Heart right ventricle (tissue), 16 donors: ENCODE measurements around the gene ZFAND3. TPM values are rescaled to one million over a fixed set of nuclear protein-coding genes. Genes with fewer than 3 reads are reported as not detected.
"Not testable (repeated sequence)": the region's sequence is repeated elsewhere in the genome, so short reads cannot be mapped to it uniquely, and the experiment has no call there.

Experiments
- ATAC-seq, 8 donors: fragments of 200-7000 bp; cut with Tn5 transposase; one replicate each; pipeline ENCODE4 v1.9.1; 2020; ENCODE audit warnings: mild to moderate bottlenecking in 8 of 8, moderate library complexity in 8 of 8, moderate number of reproducible peaks in 1 of 8
- DNase-seq, 2 donors: peaks; one replicate each; pipeline ENCODE4 v3.0.0-alpha.2; 2020
- H3K27ac ChIP-seq, 10 donors: fragments of 200-600 bp; sonication (generic) in 2 of 10; one replicate each; pipeline versions ENCODE4 v1.5.0 to v1.8.0; 2020 to 2022; ENCODE audit warnings: mild to moderate bottlenecking in 3 of 10
- H3K27me3 ChIP-seq, 7 donors: fragments of 200-600 bp; one replicate each; pipeline ENCODE4 v1.8.0; 2021 to 2022; ENCODE audit warnings: mild to moderate bottlenecking in 2 of 7
- H3K36me3 ChIP-seq, 9 donors: fragments of 200-600 bp; sonication (generic) in 1 of 9; one replicate each; pipeline versions ENCODE4 v1.5.0 to v1.8.0; 2020 to 2022; ENCODE audit warnings: mild to moderate bottlenecking in 2 of 9
- H3K4me1 ChIP-seq, 9 donors: fragments of 200-600 bp; sonication (generic) in 1 of 9; one replicate each; pipeline versions ENCODE4 v1.5.0 to v1.8.0; 2020 to 2022; ENCODE audit warnings: mild to moderate bottlenecking in 4 of 9
- H3K4me3 ChIP-seq, 10 donors: fragments of 200-600 bp; sonication (generic) in 2 of 10; one replicate each; pipeline versions ENCODE4 v1.5.0 to v1.8.0; 2020 to 2022; ENCODE audit warnings: mild to moderate bottlenecking in 7 of 10, moderate library complexity in 2 of 10
- H3K9me3 ChIP-seq, 11 donors: fragments of 200-600 bp in 10 of 11; sonication (generic) in 2 of 11; one replicate each; pipeline versions ENCODE4 v1.5.0 to v1.8.0; 2013 to 2022; ENCODE audit warnings: mild to moderate bottlenecking in 2 of 11, control low read depth in 1 of 11, moderate library complexity in 1 of 11
- WGBS, 2 donors: extraction: QIAGEN DNeasy Blood & Tissue Kit; methylation state at CpG; one replicate each; pipeline ENCODE4 v1.1.7; 2013; ENCODE audit warnings: inconsistent platforms in 1 of 2; 5-methylcytosine and 5-hydroxymethylcytosine counted together
- intact Hi-C, 10 donors: fragments of 100-400 bp; cut with DNase I; formaldehyde crosslinking; loops; one replicate each; pipeline versions ENCODE4 v1.11.1 to v1.14.2; 2022
- polyA plus RNA-seq, 2 donors: library from polyadenylated mRNA; stranded (reverse); fragments of 200-250 nt; gene quantifications; one replicate each; pipeline ENCODE4 v1.2.3, GENCODE V29; 2013
- total RNA-seq, 10 donors: library from RNA; stranded (reverse); fragmentation: NEBNext Ultra II Directional in 3 of 10; extraction: Animal tissue kit (Norgen Biotek cat#: 25700) in 3 of 10; gene quantifications; one replicate each; pipeline versions ENCODE4 v1.2.1 to v1.2.4, GENCODE V29; 2021 to 2023
- TF ChIP-seq, protein P1 (sequence below), 9 donors: fragments of 200-600 bp; sonication (generic) in 2 of 9; IDR thresholded peaks; one replicate each; pipeline versions ENCODE4 v1.5.0 to v1.8.0; 2021 to 2022; ENCODE audit warnings: antibody characterized with exemption in 9 of 9, mild to moderate bottlenecking in 5 of 9, moderate library complexity in 1 of 9
- donor health status: Arrhythmogenic right ventricular cardiomyopathy.
- donor health status: ischemic (EF 13 %, LVEDD 7.1; RV severe dilation, severe dysfunction).
- donor health status: healthy with polysubstance abuse.
- donor health status: DM: no; HTN: yes; CAD: no.
- donor health status: DM: no; HTN: no; CAD: no.
- donor health status: ischemic (EF 25% LVEDD 6.9; RV normal size, moderate dysfunction).
- donor health status: ischemic (EF 25% LVEDD 5.7; RV mildly dilated, moderate dysfunction).
- donor health status: healthy.
- donor health status: DM: yes; HTN: yes; CAD: no.
- donor health status: Ischemic cardiomyopathy.
- donor health status: ischemic (EF 35%, LVEDD 5.7; RV mildly dilated, moderate dysfunction).
- donor health status: nonischemic (EF 11% LVEDD 7.7; RV severe dilation, severe dysfunction).
- donor health status: DM: yes; HTN: yes; CAD: no.
- donor health status: PGD.
- donor health status: ischemic (EF 29% LVEDD 5.4; RV normal size, mild dysfunction).
- donor health status: nonischemic (EF 23%, LVEDD 6.1; RV moderate dilation, normal function).

ZFAND3 gene
- total and polyA plus RNA-seq, 12 donors = 24.4 to 123 (median 105) TPM

DNA sequence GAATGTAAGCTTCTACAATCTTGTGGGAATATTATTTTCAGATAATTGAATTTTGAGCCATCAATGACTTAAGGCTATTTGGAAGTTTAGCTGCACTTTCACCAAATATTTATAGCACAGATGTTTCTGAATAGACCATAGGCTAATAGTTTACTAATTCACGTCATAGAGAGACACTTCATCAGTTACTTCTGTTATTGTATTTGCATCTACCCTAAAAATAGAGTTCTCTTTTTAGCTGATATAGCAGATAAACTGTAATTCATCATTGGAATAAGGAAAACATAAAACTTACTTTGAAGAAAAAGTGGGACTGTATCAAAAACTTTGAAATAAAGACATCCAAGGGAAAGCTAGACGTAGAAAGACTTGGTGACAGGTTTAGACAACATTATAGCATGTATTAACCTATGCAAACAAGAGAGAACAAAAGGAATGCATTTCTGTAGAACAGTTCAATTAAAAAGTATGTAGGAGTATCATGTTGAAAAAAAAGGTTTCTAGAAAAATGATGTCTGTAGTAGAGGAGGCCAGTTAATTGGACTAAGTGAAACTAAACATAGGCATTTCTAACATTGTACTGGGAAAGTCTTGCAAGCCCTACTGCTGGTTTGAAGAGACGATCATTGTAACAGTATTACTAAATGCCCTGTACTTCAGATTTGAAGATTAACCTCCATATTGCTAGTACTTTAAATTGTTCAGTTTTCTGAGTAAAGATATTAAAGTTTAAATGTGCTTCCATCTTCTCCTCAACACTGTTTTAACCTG, 123.3 kb downstream of the ZFAND3 start:
- Histone ChIP-seq H3K27ac (no peak overlapping the region), H3K4me1 (peaks cover 0 to 88% (median 55%) of the 10 kb centered on the region in 9 donors)

DNA sequence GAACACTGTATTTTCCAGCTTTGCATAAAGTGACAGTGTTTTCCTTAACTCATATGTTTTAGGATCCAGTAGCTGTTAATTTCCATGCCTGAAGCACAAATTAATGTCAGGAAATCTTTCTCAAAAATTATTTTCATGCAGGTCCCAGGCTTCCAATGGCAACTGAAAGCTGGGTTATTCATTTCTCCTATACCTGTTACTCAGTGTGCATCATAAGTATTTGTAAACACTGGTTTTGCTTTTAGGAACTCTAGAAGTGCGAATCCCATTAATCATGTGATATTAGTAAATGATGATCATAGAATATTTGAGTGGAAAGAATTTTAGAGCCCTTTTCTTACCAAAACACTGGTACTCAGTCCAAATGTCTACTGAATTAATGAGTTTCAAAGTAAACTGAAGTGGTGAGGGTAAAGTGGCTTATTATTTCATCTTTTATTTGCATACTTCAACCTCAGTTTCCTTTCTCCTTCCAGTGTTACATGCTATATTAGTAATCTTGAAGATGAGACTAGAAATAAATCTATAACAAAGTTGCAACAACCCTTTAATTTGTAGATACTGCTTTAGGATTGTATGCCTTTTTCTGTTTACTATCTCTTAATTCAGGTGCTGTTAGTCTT, 124.0 kb downstream of the ZFAND3 start:
- Histone ChIP-seq H3K4me1 (peaks cover 0 to 88% (median 47%) of the 10 kb centered on the region in 9 donors), H3K4me3 (no peak overlapping the region)

More for the DNA sequence above, 123.3 kb downstream of the ZFAND3 start:
- ATAC-seq = no peak
- intact Hi-C loops = no loop called here
- 62 to 74% methylated on average over 3 of the region's 3 CpGs for WGBS, 2 donors
- Histone ChIP-seq H3K9me3 (no peaks in the 10 kb centered on the region), H3K27me3 (no peaks in the 10 kb centered on the region), H3K36me3 (no peaks in the 10 kb centered on the region), H3K4me3 (no peak overlapping the region)
- TF ChIP-seq, protein P1, sequence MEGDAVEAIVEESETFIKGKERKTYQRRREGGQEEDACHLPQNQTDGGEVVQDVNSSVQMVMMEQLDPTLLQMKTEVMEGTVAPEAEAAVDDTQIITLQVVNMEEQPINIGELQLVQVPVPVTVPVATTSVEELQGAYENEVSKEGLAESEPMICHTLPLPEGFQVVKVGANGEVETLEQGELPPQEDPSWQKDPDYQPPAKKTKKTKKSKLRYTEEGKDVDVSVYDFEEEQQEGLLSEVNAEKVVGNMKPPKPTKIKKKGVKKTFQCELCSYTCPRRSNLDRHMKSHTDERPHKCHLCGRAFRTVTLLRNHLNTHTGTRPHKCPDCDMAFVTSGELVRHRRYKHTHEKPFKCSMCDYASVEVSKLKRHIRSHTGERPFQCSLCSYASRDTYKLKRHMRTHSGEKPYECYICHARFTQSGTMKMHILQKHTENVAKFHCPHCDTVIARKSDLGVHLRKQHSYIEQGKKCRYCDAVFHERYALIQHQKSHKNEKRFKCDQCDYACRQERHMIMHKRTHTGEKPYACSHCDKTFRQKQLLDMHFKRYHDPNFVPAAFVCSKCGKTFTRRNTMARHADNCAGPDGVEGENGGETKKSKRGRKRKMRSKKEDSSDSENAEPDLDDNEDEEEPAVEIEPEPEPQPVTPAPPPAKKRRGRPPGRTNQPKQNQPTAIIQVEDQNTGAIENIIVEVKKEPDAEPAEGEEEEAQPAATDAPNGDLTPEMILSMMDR (IDR thresholded peaks at IDR 0.05) = no peak
- no peak for DNase-seq

GRCh38 chr6:37946057-37946456, 126.5 kb downstream of the ZFAND3 start:
- DNase-seq (no peak), ATAC-seq (no peak)
- H3K27ac ChIP-seq = no peak overlapping the region
- no peak overlapping the region for H3K4me3 ChIP-seq
- H3K9me3 ChIP-seq = peaks cover 0 to 9% (median 0%) of the 10 kb centered on the region in 11 donors
- peaks cover 0 to 64% (median 28%) of the 10 kb centered on the region in 9 donors for H3K4me1 ChIP-seq
- intact Hi-C loops = no loop called here
- TF ChIP-seq, protein P1 (IDR thresholded peaks at IDR 0.05) = no peak
- H3K36me3 ChIP-seq = no peaks in the 10 kb centered on the region
- whole genome bisulfite sequencing, 2 donors = 96% methylated on average over 2 of the region's 2 CpGs
- no peaks in the 10 kb centered on the region for H3K27me3 ChIP-seq

More for the DNA sequence above, 124.0 kb downstream of the ZFAND3 start:
- ATAC-seq (no peak), DNase-seq (no peak)
- intact Hi-C loops = no loop called here
- Histone ChIP-seq H3K27me3 (no peaks in the 10 kb centered on the region), H3K27ac (no peak overlapping the region), H3K36me3 (no peaks in the 10 kb centered on the region), H3K9me3 (peaks cover 0 to 4% (median 0%) of the 10 kb centered on the region in 11 donors)
- WGBS, 2 donors = 91 to 96% methylated on average over 1 of the region's 1 CpG
- TF ChIP-seq, protein P1 (IDR thresholded peaks at IDR 0.05) = no peak

- TF ChIP-seq, protein P1 (IDR thresholded peaks at IDR 0.05) = no peak
- no peak overlapping the region for H3K4me3 ChIP-seq
- no peak overlapping the region for H3K27ac ChIP-seq
- H3K4me1 ChIP-seq = peaks cover 0 to 58% (median 30%) of the 10 kb centered on the region in 9 donors
- H3K36me3 ChIP-seq = no peaks in the 10 kb centered on the region
- no peak for ATAC-seq
- no peaks in the 10 kb centered on the region for H3K27me3 ChIP-seq
- intact Hi-C loops = no loop called here
- H3K9me3 ChIP-seq = peaks cover 0 to 9% (median 0%) of the 10 kb centered on the region in 11 donors
- no peak for DNase-seq
These were observed 127.9 kb downstream of the ZFAND3 start for GRCh38 chr6:37947468-37947867.

DNA sequence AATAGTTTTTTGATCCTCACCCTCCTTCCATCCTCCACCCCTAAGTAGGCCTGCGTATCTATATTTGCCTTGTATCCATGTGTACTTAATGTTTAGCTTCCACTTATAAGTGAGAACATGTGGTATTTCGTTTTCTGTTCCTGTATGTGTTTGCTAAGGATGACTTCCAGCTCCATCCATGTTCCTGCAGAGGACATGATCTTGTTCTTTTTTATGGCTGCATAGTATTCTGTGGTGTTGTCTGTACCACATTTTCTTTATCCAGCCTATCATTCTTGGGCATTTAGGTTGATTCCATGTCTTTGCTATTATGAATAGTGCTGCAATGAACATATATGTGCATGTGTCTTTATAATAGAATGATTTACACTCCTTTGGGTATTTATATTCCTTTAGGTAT, 129.1 kb downstream of the ZFAND3 start:
- H3K27ac ChIP-seq, ATAC-seq, DNase-seq, H3K27me3 ChIP-seq, H3K36me3 ChIP-seq, H3K9me3 ChIP-seq, intact Hi-C loops, H3K4me3 ChIP-seq: not testable (repeated sequence)
- 94 to 97% methylated on average over 2 of the region's 2 CpGs for WGBS, 2 donors
- peaks cover 0 to 53% (median 24%) of the 10 kb centered on the region in 9 donors for H3K4me1 ChIP-seq
